Calu3 (cell line): ENCODE results near the gene EDAR. TPM values are rescaled to one million over a fixed set of nuclear protein-coding genes. Genes with fewer than 3 reads are reported as not detected.

Experiments
- BruUV-seq: library from RNA; stranded (reverse); fragments of 400-500 nt; replicated peaks from 2 replicates; lab custom pipeline; 2021; lab: Mats Ljungman, UMichigan
- CTCF ChIA-PET: fragments of 300-600 bp; sonication (Branson Sonifier 250); formaldehyde crosslinking; loops from one replicate; lab custom pipeline; 2022; ENCODE audit warnings: antibody characterized with exemption; lab: Charles Lee
- DNase-seq: peaks from one replicate; pipeline ENCODE4 v3.0.0; 2022
- H3K27ac Mint-ChIP-seq: one replicate; pipeline ENCODE4 v1.8.0; 2022; ENCODE audit warnings: mixed read lengths; ENCODE audit not compliant: unreplicated experiment
- H3K27me3 Mint-ChIP-seq: one replicate; pipeline ENCODE4 v1.8.0; 2022; ENCODE audit warnings: mixed read lengths; ENCODE audit not compliant: unreplicated experiment
- H3K36me3 Mint-ChIP-seq: one replicate; pipeline ENCODE4 v1.8.0; 2022; ENCODE audit warnings: mild to moderate bottlenecking, moderate library complexity, mixed read lengths; ENCODE audit not compliant: insufficient read depth, unreplicated experiment
- H3K4me1 Mint-ChIP-seq: one replicate; pipeline ENCODE4 v1.8.0; 2022; ENCODE audit warnings: mild to moderate bottlenecking, low read depth, mixed read lengths; ENCODE audit not compliant: unreplicated experiment
- H3K4me3 Mint-ChIP-seq: one replicate; pipeline ENCODE4 v1.8.0; 2022; ENCODE audit warnings: mild to moderate bottlenecking, low read depth, moderate library complexity, mixed read lengths; ENCODE audit not compliant: unreplicated experiment
- H3K9me3 Mint-ChIP-seq: one replicate; pipeline ENCODE4 v1.8.0; 2022; ENCODE audit warnings: low read depth, mixed read lengths; ENCODE audit not compliant: unreplicated experiment
- CTCF ChIP-seq: fragments of 200-600 bp; IDR thresholded peaks from one replicate; pipeline ENCODE4 v1.8.0; 2022; ENCODE audit warnings: antibody characterized with exemption; ENCODE audit not compliant: unreplicated experiment
- intact Hi-C: fragments of 100-400 bp; cut with micrococcal nuclease; formaldehyde crosslinking; loops from one replicate; pipeline ENCODE4 v1.10.0; 2022; ENCODE audit not compliant: unreplicated experiment
- total RNA-seq: library from RNA; stranded (reverse); gene quantifications from 2 replicates; pipeline ENCODE4 v1.2.3, GENCODE V29; 2022

Gene EDAR
- total RNA-seq, 1 experiment from 2014 or later, result not detected

DNA sequence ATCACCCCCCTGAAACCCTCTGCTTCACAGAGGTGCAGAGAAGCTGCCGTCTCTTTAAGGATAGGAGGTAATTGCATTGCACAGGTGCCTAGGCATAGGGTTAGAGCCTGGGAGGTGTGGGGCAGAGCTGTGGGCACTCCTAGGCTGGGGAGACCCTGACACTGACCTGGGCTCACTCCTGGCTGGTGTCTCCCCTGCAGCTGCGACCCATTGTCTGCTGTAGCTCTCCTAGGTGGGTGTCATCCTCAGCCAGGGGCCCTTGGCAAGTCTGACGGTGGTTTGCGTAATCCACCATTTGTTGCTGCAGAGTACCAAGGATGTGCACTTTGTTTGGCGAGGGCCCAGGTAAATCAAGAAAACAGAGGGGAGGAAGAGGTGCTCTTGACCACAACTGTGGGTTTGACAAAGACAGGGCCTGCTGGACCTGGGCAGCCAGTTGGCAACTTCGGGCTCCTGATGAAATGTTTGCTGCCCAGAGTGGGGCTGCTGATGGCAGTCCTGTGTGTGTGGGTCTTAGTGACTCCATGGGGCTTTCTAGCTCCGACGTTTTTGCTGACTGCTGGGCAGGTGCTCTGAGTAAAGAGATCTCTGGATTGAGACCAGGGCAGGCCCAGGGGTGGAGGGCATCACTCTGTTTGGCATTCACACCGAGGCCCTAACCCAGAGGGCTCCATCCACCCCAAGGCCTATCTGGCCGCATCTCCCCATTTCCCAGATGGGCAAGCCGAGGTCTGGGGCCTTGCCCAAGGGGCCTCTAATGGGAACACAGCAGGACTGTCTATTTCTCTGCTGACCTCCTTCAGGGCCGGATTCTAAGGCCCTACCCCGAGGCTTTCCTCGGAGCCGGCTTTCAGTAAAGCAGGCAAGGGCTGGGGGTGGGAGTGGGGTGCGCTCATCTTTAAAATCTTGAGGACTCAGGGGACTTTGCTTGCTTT, 67.7 kb downstream of the EDAR start:
- Mint-ChIP-seq H3K4me3 (no peak overlapping the region), H3K4me1 (no peaks in the 10 kb centered on the region), H3K36me3 (no peaks in the 10 kb centered on the region), H3K27me3 (peaks cover 67% of the 10 kb centered on the region), H3K9me3 (no peaks in the 10 kb centered on the region), H3K27ac (no peak overlapping the region)
- no peak for DNase-seq
- CTCF ChIA-PET, result no interaction called here
- intact Hi-C loops, result no loop called here
- TF ChIP-seq CTCF, result no peak
- BruUV-seq, result no TSS peak

GRCh38 chr2:108920686-108921085, 68.3 kb downstream of the EDAR start:
- H3K27me3 Mint-ChIP-seq, result peaks cover 67% of the 10 kb centered on the region
- no TSS peak for BruUV-seq
- no peaks in the 10 kb centered on the region for H3K4me1 Mint-ChIP-seq

GRCh38 chr2:108919571-108920373, 69.2 kb downstream of the EDAR start:
- no peaks in the 10 kb centered on the region for H3K9me3 Mint-ChIP-seq
- H3K4me3 Mint-ChIP-seq, result no peak overlapping the region
- intact Hi-C loops, result no loop called here
- H3K27me3 Mint-ChIP-seq, result peaks cover 60% of the 10 kb centered on the region
- H3K36me3 Mint-ChIP-seq, result no peaks in the 10 kb centered on the region
- CTCF ChIA-PET, result no interaction called here
- no peak for DNase-seq
- H3K27ac Mint-ChIP-seq, result no peak overlapping the region
- BruUV-seq, result no TSS peak
- TF ChIP-seq CTCF, result no peak
- H3K4me1 Mint-ChIP-seq, result no peaks in the 10 kb centered on the region

More at GRCh38 chr2:108920686-108921085, 68.3 kb downstream of the EDAR start:
- H3K9me3 Mint-ChIP-seq, result no peaks in the 10 kb centered on the region
- no peak overlapping the region for H3K4me3 Mint-ChIP-seq
- DNase-seq, result no peak
- no peak overlapping the region for H3K27ac Mint-ChIP-seq
- no peaks in the 10 kb centered on the region for H3K36me3 Mint-ChIP-seq
- intact Hi-C loops, result no loop called here
- no peak for TF ChIP-seq CTCF
- CTCF ChIA-PET, result no interaction called here

DNA sequence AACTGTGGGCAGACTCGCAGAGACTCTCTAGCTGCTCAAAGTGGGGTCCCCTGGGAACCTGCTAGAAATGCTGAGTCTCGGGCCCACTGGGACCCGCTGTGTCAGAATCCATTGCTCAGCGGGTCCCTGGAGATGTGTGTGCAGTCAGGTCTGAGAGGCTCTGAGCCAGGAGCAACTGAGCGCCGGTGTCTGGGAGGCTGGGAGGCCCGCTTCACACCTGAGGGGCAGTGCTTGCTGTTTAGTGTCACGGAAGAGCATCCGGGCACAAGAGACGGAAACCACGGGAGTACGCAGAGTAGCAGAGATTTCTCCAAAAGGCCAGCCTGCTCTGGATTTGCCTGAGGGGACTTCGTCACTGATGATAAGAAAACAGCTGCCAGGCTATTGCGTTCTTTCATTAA, 70.1 kb downstream of the EDAR start:
- CTCF ChIA-PET, result no interaction called here
- Mint-ChIP-seq H3K9me3 (no peaks in the 10 kb centered on the region), H3K27ac (no peak overlapping the region), H3K27me3 (peaks cover 52% of the 10 kb centered on the region), H3K4me1 (no peaks in the 10 kb centered on the region), H3K4me3 (no peak overlapping the region), H3K36me3 (no peaks in the 10 kb centered on the region)
- BruUV-seq, result no TSS peak
- TF ChIP-seq CTCF, result no peak
- intact Hi-C loops, result no loop called here
- DNase-seq, result no peak
